ENCODE results near the gene USH2A.
A peak's percentile ranks its signal among the peaks of the same experiment; 100 is the strongest.

USH2A gene

DNA sequence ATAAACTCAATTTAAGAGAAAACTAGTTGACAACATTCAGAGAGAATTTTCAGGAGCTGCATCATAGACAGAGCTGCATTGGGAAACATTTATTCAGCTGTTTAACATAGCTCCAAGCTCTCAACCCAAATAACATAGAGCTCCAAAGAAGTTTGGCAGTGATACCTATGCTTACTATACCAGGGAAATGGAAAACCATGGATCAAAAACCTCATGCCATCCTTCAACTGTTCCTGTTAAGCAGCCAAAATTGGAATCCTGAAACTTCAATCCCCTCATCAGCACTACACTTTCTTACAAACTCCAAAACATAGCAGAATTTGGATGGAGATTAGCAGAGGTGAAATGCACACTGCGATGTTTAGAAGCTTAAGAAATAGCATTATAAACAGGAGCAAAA is 164.4 kb downstream of the USH2A start:
- DNase-seq: no peak

DNA sequence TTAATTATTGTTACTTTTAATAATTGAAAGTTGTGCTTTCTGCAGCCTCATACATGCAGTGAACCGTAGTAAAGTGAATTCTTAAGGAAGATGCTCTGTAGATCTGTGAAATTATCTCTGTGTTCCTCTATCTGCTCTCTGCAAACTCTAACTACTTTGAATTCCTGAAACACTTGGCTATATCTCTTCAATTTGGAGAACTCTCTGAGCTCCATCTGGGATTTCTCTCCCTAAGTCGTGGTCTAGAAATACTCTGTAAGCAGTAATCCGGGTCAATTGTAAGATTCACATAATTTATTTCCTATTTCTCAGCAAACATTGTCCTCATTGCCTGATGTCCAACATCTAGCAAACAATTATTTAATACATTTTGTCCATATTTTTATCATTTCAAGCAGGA is 164.9 kb downstream of the USH2A start:
- DNase-seq: no peak

DNA sequence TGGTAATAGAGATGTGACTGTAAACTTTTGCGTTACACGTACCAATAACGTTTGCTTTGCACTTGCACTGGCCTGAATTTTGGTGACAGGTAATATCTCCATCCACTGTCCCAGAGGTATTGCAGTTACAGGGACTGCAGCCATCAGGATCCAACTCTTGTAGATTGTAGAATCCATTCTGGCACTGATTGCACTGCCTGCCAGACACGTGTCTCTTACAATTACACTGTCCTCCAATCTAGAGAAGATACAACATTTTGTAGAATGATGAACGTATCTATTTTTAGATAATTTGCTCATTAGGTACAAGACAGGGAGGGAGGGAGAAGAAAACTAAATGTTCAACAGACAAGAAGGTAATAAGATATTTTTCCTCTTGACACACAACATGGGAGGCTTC is 172.4 kb downstream of the USH2A start:
- no peak for DNase-seq

DNA sequence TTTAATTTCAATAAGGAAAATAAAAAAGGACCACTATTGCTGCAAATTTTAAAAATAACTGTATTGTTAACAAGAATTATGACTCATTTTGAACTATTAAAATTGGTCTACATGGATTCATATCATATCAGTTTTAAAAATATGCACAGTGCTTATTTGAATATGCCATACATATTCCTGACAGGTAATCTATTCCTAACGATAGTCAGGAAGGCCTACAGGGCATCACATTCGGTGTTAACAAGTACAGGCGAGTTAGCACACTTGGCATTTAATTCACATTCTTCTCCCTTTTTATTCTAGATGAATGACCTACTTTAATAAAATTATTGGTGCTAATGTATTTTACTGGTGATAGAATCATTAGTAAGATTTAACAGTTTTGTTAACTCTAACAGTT is 174.6 kb downstream of the USH2A start:
- DNase-seq: no peak

DNA sequence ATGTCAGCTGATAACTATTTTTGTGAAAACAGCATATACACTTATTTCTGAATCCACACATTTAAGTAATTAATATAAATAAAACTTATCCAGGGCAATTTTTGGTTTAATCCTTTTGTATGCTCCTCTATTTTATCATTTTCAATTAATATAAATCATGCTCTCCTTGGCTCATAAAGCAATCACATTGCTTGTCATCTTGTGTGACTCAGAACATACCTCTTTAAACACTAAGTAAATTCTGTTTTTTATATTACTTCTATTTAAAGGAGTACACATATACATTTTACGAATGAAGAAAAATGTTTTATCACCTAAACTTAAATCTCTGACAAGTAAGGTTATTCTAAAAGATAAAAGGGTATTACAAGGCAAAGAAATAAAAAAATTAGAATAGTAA is 175.3 kb downstream of the USH2A start:
- DNase-seq: no peak

DNA sequence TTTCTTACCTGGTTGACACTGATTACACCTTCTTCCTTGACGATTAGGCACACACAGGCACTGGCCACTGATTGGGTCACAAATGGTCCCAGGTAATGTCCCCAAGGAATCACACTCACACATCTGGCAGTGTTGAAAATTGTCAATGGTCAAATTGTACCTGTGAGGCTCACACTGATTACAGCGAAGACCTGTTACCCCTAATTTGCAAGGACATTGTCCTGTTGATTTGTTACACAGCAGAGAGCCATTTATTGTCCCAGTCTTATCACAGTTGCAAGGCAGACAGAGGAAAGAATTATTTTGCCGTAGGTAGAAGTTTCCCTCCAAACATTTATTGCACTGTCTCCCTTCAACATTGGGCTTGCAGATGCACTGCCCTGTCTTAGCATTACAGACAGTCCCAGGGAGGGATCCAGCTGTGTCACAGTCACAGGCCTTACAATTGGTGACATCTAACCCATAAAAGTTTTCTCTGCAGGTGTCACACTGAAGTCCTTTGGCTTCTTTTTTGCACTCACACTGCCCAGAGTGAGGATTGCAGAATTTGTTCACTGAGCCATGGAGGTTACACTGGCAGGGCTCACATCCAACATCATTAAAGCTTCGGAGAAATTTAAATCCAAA is 176.6 kb downstream of the USH2A start:
- no peak for DNase-seq

DNA sequence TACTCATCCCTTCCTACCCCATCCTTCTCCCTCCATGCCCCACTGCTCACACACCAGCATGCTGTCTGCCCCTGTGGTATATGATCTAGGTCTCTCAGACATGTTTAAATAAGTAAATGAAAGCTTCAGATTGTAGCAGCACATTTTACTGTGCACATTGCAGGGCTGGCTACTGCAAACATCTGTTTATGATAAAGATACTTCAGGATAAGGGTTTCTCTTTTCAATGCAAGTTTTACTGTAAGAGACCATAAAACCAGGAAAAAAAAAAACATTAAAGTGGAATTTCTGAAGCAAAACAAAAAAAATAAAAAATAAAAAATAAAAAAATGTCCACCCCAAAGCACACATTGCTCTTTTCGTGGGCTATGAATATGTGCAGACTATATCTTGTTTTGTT is 184.4 kb downstream of the USH2A start:
- no peak for DNase-seq

DNA sequence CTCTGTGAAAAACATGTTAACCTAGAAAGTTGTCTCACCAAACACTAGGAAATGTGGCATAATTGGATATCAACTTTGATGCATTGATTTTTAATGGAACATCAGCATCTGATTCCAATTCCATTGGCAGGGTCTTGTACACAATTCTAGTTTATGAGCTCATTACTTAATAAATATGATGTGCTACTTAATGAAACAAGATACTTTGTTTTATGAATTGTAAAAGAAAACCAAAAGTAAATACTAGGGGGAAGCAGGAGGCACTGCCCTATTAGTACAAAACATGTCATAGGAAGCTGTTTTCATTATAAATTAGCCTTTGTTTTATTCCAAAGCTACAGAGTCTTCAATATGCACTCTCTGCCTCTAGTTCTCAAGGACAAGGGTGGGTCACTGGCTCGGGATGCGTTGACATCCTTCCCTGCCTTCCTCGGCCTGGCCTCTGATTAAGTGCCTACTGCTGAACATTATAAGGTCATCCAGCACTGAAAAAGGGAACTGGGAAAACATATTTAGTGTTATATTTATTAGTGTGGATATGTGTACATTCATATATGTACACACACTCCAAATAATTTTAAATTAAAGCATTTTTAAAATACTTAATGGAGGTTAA is 185.2 kb downstream of the USH2A start:
- DNase-seq: no peak

DNA sequence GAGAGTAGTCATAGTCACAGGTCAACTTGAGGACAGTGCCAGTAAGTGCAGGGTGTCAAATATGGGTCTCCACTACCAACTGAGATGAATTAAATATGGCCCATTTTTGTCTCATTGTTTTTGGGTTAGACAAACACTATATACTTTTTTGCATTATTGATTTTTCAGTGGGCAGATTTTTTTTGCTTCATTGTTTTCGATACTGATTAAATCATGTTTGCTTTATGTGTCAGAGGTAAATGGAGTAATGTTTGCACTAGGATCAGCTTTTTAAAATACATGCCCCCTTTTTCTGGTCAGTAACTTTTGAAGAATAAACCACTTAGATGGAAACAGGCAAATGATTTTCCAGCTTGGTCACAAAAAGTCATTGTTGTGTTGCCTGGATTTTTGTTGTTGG is 199.0 kb downstream of the USH2A start:
- no peak for DNase-seq

DNA sequence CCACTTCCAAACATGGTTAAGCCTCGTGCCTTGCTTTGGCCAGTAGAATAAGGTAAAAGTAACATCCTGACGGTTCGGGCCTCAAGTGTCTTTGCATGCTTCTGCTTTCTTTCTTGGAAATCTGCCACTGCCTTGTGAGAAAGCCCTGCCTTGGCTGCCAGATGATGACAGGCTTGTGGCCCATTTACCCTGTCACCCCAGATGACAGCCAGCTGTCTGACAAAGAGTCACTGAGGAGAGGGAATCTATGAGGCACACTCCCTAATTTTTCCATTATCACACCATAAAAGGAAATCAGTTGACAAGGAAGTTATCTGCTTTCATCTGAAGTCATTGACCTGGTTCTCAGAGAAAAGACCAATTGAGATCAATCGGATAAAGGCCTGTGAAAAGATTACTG is 199.8 kb downstream of the USH2A start:
- no peak for DNase-seq

DNA sequence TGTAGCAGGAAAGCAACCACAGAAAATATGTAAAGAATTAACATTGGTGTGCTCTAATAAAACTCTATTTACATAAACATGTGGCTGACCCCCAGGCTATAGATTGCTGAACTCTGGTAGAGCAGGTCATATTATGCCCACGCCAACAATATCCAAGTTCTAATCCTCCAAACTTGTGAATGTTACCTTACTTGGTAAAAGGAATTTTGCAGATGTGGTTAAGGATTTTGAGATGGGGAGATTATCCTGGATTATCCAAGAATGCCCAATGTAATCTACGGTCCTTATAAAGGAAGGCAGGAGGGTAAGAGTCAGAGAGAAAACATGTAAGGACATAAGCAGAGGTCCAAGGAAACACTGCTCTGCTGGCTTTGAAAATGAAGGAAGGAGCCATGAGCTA is 201.0 kb downstream of the USH2A start:
- DNase-seq: no peak

DNA sequence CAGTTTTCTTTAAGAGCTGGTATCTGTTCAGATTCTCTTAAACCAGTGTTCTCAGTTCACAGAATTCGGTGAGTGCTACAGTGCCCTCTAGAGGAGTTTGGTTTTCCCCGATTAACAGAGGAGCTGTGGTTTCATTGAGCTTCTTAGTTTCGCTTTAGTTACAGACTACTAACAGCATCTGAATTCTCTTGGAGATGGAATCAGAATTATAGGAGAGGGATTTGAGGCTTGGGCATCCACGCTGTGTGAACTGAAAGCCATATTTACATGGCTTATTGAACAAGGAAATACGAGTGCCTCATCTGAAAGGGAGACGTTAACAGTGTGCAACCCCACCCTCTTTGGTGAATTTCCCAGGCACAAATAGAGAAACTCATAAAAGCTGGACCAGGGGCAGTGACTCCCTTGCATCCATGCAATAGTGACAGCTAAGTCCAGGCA is 202.0 kb downstream of the USH2A start:
- DNase-seq: peak; percentile 62

DNA sequence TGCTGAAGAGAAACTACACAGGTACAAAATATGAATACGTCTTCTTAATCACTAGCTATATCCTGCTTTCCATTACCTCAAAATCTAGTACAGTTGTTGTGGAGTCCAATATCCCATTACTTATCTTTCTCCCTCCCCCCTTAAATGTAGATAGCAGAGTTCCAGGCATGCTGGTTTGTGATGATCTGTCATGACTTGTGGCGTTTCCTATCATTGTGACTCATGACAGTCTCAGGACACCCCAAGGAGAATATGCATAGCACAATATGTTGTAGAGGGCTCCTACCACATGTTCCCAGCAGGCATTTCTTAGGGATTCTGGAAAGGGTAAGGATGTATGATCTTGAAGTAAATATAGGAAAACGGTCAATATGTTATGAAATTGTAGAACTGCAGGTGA is 206.9 kb downstream of the USH2A start:
- DNase-seq: no peak

DNA sequence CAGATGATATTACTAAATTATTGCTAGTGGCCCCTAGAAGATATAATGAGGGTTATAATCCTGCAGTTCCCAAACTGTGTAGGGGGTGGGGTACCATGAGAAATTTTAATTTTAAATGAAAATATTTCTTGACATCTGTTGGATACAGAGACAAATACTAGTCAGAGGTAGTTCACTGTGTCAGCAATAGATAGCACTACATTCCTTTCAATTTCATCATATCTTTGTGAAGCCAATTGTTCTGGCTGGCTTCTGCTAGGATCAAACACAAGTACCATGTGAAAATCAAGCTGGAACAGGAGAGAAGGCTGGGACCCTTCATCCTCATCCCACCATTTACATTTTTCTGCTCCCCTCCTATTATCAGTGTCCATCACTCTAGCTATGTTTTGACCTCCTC is 208.1 kb downstream of the USH2A start:
- DNase-seq: no peak

DNA sequence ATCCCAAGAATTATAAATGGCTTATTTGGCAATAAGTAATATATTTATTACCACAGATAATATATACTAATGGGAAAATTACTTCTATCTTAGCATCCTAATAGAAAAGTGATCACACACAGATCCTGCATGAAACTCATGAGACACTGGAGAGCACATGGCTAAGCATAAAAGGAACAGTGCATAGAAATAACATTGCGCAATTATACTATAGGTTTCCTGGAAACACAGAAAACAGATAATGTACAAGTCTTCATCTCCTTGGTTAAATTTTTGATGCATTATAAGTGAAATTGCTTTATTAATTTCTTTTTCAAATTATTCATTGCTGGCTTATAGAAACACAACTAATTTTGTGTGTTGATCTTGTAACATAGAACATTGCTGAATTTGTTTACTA is 210.4 kb downstream of the USH2A start:
- no peak for DNase-seq

DNA sequence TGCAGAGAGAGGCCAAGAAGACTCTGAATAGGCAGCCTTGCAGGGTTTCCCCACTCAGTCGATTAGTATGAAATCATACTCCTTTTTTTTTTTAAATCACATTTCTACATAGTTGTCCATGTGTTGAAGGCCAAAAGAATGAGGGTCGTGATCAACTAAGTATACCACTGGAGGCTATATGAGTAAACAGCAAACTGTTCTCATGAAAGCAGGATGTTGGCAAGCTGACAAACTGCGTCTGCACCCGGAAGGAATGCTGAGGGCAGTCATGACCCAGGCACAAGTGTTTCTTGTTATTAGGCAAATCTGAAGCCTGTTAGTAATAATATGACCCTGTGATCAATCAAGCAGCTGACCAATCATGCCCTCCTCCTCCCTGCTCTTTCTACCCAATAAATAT is 213.2 kb downstream of the USH2A start:
- no peak for DNase-seq

DNA sequence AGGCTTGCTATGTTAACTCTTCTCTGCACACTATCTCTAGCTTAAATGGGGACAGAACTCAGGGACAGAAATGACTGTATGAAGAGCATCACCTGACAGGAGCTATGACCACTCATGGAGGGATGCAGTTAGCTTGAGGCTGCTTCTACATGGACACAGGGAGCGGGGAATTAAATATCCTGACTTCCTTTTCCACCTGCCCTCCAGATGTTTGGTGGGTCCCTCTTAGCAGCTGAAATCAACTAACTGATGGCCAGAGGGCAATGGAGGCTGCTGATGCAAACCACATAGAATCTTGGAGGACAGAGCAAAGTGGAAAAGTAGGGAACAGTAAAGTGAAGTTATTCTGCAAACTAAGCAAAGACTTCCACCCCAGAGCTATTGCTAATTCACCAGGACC is 214.1 kb downstream of the USH2A start:
- DNase-seq: no peak

DNA sequence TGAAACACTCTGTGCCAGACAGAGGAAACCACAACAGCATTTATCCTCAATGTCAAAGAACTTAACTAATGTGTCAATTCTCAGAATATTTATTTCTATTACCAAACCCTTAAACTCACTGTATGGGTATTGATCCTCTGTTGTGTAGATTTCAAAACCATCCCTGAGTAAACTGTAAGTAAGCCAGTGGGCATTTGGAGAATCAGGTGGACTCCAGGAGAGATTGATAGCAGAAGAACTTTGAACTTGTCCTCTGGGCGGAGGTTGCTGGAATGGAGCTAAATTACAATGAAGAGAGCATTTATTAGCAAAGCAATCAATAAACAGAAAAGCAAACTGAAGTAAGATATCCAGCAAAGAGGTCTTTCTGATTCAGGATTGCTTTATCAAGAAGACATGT is 216.1 kb downstream of the USH2A start:
- DNase-seq: no peak

DNA sequence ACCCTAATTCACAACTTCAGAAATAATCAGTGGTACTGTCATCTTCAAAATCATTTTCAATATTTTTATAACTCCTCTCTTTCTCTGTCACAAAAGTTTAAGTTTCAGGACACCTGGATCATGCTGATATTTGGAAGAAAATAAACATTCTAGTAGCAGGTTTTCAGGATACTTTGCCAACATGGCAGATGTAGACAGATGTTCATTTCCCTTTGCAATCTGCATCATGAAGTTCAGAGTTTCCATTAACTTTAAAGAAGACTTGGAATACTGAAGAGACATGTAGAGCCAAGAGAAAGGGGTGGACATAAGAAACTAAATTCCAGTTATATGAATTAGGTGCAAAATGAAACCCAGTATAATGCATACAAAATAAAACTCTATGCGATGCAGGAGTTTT is 218.1 kb downstream of the USH2A start:
- no peak for DNase-seq

DNA sequence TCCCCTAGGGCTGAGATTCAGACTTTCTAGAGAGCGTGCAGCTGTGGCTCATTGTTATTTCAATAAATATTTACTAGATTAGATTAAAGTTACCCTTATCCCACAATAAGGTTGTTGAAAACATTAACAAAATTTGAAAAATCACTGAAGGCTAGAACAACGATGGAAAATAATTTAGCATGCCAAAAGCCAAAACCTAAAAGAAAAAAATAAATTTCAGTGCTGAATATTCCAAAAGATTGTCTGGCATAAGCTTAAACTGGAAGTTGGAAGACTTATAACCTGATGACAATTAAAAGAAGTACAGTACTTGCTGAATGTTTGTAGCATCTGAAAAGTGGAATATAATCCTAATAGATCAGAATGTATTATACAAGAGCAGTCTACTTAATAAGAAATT is 221.3 kb downstream of the USH2A start:
- DNase-seq: no peak

DNA sequence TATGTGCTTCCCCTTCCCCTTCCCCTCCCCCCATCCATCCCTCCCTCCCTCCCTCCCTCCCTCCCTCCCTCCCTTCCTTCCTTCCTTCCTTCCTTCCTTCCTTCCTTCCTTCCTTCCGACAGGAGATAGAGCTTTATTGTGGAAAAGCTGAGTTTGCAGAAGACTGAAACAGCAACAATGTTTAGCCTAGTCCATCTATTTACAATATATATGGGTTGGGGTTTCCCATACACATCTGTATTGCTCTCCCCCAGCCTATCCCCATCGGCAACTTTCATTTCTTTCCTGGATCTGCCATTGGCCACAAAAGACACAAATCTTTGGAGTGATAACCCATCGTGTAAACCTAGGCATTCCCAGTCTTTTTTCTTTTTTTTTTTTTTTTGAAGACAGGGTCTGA is 222.3 kb downstream of the USH2A start:
- no peak for DNase-seq

DNA sequence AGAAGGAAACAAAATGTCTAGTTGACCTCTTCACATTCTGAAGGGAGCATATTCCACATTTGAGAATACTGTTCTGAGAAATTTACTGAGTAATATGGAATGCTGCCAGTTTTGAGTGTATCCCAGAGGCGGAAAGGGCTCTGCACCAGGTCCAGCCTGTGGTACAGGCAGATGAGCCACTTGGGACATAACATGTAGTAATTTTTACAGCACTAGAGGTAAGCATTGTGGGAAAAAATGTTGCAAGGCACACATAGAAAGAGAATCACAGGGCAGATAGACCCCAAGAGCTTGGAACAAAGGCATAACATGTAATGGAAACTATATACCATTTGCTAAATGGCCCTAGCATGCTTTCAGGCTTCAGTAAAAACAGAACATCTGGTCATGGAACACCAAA is 228.5 kb downstream of the USH2A start:
- DNase-seq: no peak

DNA sequence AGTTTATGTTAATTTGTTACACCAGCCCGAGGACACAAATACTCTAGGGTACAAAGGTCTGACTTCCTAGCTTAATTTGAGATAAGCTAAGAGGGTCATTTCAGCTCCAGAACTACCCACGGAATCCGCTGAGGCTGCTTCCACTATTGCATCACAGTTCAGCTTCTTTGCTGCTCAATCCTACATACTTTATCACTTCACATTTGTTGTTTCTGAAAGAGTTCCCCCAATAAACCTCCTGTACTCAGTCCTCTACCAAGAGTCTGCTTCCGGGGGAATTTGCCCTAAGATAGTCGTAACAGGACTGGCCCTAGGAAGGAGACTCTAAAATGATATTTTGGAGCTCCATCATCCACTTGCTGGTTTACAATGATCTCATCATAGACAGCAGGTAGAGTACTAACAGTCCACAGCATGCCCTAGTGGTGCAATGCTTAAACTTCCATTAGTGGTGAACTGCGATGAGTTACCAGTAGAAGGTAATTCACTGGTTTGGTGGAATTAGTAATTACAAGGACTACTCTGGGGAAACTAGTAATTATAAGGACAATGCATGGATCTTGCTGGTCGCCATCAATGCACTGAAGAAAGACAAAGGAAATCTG is 229.3 kb downstream of the USH2A start:
- no peak for DNase-seq

DNA sequence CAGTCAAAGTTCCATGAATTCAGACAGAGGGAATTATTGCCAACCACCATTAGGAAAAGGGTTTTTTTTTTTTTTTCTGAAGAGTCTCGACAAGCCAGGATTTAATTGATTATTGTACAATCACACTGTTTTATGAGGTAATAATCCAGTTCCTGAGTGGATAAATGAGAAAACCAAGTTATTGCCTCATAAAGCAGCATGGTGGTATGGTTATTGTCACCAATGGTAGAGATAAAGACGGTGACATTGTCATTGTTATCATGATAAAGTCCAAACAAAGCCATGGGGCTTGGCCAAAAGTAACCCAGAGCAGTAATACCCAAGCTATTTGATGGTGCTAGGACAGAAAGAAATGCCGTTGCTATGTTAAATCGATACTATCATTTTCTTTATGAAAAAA is 232.8 kb downstream of the USH2A start:
- DNase-seq: no peak

DNA sequence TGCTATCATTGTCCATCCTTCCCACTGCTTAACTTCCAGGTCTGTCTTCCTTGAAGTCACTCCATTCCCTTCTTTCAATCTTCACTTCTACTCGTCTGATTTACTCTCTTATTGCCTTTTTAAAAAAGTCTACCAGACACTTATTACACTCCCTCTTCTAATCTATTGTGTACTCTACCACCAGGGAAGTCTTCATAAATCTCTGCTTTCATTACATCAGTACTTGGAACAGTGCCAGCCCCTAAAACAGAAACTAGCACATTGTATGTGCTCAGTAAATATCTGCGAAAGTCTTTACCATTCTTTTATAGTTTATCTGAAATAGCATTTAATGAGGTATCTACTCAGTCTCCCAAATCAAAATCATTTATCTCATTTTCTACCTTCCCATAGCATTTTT is 236.4 kb downstream of the USH2A start:
- DNase-seq: peak; percentile 24
